HG03558 (cell line): ENCODE measurements around the gene ABCA12.
"Not testable (repeated sequence)": the region's sequence is repeated elsewhere in the genome, so short reads cannot be mapped to it uniquely, and the experiment has no call there.

ENCODE experiments used
- ATAC-seq: cut with Tn5 transposase; IDR thresholded peaks from one replicate; pipeline ENCODE4 v1.9.1; 2021; ENCODE audit warnings: moderate number of reproducible peaks; ENCODE audit not compliant: unreplicated experiment; ENCODE audit errors: extremely low read depth

ABCA12 gene, protein sequence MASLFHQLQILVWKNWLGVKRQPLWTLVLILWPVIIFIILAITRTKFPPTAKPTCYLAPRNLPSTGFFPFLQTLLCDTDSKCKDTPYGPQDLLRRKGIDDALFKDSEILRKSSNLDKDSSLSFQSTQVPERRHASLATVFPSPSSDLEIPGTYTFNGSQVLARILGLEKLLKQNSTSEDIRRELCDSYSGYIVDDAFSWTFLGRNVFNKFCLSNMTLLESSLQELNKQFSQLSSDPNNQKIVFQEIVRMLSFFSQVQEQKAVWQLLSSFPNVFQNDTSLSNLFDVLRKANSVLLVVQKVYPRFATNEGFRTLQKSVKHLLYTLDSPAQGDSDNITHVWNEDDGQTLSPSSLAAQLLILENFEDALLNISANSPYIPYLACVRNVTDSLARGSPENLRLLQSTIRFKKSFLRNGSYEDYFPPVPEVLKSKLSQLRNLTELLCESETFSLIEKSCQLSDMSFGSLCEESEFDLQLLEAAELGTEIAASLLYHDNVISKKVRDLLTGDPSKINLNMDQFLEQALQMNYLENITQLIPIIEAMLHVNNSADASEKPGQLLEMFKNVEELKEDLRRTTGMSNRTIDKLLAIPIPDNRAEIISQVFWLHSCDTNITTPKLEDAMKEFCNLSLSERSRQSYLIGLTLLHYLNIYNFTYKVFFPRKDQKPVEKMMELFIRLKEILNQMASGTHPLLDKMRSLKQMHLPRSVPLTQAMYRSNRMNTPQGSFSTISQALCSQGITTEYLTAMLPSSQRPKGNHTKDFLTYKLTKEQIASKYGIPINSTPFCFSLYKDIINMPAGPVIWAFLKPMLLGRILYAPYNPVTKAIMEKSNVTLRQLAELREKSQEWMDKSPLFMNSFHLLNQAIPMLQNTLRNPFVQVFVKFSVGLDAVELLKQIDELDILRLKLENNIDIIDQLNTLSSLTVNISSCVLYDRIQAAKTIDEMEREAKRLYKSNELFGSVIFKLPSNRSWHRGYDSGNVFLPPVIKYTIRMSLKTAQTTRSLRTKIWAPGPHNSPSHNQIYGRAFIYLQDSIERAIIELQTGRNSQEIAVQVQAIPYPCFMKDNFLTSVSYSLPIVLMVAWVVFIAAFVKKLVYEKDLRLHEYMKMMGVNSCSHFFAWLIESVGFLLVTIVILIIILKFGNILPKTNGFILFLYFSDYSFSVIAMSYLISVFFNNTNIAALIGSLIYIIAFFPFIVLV (N-terminal part only)

DNA sequence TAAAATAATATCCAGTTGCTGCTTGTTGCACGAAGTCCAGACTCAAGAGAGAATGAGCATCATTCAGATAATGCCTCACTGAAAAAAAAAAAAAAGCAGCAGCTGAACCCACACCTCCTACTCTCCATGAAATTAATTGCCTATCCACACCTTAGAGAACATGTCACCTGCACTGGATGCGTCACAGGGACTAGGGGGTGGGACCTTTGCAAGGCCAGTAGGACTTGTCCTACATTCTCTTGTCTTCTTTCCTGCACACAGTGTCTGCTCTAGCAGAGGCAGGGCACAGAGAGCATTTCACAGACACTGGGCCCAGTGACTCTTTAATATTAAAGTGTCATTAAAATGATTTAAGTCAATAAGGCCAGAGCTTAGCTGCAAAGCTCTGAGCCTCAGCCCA, at the start of gene ABCA12:
ABCA12 (minus strand) TSS at position 148 of the 400 bp plus-strand sequence. CDS start 418 bp downstream, outside the sequence.
- no peak for ATAC-seq

DNA sequence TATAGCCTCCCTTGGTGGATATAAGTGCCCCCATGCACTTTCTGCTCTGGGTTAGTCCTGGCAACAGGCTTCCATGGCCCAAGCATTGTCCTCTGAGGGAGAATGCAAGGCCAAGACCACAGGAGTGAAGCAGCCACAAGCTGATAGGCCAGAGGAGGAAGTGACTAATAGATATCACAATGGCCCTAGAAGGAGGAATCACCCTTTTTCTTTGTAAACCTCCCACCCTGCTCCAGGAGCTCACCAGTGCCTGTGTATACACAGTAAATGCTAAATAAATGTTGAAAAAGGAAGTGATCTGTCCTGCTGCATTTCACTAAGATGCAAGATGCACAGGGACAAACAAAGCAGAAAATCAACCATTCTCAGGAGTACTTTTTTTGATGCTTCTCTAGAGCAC, 49.7 kb upstream of the ABCA12 start:
- no peak for ATAC-seq

GRCh38 chr2:215186021-215186420, 47.6 kb upstream of the ABCA12 start:
- ATAC-seq, result no peak

DNA sequence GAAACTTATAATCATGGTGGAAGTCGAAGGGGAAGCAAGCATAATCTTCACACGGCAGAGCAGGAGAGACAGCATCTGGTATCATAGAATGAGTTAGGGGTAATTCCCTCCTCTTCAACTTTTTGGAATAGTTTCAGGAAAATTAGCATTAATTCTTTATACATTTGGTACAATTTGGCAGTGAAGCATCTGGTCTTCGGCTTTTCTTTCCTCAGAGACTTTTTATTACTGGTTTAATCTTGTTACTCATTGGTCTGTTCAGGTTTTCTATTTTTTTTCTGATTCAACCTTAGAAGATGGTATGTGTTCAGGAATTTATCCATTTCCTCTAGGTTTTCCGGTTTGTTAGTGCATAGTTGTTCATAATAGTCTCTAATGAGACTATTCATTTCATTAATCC, 39.7 kb upstream of the ABCA12 start:
- no peak for ATAC-seq

DNA sequence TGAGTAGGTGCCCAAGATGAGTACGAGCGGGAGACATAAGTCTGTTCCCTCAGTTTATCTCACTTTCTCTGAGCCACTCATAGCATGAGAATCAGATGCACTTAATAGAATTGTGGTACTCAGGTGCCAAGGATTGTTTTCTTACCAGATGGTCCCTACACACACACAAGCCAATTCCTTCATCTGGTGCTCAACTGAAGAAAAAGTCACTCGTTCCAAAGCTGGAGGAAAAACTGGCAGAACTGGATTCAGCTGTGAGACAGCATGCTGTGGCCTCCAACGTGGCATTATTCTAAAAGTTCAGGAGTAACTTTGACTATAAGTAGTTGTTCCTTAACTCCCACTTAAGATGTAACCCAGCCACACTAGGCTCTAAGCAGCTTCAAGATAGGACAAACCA, 33.4 kb upstream of the ABCA12 start:
- no peak for ATAC-seq

- ATAC-seq, result peak; percentile 86
These were observed 32.7 kb upstream of the ABCA12 start for GRCh38 chr2:215171151-215171550.

DNA sequence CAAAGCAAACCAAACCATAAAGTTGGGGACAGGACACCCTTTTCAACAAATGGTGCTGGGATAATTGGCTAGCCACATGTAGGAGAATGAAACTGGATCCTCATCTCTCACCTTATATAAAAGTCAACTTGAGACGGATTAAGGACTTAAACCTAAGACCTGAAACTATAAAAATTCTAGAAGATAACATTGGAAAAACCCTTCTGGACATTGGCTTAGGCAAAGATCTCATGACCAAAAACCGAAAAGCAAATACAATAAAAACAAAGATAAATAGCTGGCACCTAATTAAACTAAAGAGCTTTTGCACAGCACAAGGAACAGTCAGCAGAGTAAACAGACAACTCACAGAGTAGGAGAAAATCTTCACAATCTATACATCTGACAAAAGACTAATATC, 28.1 kb upstream of the ABCA12 start:
- ATAC-seq, result not testable (repeated sequence)

- not testable (repeated sequence) for ATAC-seq
These were observed 24.9 kb upstream of the ABCA12 start for GRCh38 chr2:215163319-215163718.

GRCh38 chr2:215161301-215161829, 22.9 kb upstream of the ABCA12 start:
- no peak for ATAC-seq

DNA sequence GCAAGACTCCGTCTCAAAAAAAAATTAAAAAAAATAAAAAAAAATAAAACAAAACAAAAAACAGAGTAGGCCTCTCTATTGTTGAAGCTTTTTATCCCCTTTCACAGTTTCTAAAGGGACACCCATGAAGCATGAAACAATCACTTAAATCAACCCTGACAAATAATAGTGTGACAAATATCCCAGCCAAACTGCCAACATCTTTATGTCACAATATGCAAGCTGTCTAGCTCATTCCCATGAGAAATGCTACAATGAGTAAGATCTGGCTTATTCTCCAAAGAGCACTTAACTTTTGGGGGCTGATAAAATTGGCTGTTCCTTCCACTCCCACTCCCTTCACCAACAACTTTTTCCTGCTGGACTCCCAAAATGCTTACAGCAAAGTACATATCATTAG, 21.7 kb upstream of the ABCA12 start:
- no peak for ATAC-seq

DNA sequence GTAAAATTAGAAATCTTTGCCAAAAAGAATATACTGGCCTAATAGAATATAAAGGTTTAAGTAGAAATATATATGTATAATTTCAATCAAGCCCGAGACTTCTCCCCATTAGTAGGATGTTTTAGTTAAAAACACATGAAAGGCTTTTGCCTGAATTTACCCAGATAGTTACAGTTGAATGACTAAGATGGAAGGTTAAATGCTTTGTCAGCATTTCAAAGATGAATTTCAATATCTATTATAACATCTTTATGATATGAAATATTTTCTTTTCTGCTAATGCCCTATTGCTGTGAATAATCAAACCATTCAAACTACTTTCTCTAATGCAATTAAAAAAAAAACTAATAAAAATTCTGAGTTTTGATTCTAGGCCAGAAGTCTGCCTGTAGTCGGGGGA, 18.0 kb upstream of the ABCA12 start:
- ATAC-seq, result no peak

DNA sequence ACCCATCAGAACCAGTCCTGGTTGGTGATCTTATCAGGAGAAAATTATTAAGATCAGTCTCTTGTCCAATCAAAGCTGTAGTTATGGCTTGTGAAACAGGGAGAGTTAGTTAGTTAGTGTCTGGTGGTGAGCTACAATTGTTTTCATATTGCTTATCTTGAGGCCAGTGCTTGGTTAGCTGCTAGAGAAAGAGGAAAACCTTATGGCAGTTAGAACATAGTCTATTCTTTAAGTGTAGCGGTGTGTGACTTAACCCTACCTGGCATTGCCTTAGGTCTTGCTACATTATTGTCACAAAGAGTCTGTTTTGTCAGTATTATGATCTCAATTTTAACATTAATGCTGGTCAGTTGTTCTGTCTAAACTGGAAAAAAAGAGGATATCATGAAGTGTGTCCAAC, 11.5 kb upstream of the ABCA12 start:
- no peak for ATAC-seq

DNA sequence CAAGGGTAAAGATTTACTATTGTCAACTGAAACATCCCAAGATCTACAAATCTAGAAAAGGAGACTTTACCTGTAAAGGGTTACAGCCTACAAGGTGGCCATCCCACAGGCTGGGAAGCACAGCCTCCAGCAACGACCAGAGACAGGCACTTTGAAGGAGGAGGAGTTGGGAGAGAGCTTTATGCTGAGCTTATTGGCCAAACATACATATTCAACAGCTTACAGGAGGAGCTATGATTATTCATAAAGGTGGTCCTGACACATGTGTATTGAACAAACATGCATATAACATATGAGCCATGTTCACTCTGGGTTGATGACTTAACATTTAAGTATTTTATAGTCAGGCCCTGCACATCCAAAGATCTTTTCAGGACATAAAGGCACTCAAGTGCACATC, 11.1 kb upstream of the ABCA12 start:
- ATAC-seq, result no peak

DNA sequence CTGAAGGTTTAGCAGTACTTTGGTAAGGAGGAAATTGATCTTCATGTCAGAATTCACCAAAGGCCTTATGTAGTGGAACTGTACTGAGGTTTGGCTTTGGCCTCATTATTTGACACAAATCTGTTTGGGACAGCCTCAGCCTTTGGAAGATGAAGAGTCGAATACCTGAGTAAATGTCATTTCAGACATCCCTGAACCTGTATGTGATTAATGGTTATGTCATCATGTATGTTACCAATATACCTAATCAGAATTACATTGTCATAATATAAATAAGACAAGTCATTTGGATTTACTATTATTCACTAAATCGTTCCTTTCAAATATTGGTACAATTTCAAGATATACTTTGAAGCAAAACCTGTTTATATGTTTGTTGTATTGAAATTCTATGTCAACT, 10.6 kb upstream of the ABCA12 start:
- ATAC-seq, result no peak

- no peak for ATAC-seq
These were observed 7.2 kb upstream of the ABCA12 start for GRCh38 chr2:215145611-215146010.

- no peak for ATAC-seq
These were observed 5.9 kb upstream of the ABCA12 start for GRCh38 chr2:215144106-215144875.

DNA sequence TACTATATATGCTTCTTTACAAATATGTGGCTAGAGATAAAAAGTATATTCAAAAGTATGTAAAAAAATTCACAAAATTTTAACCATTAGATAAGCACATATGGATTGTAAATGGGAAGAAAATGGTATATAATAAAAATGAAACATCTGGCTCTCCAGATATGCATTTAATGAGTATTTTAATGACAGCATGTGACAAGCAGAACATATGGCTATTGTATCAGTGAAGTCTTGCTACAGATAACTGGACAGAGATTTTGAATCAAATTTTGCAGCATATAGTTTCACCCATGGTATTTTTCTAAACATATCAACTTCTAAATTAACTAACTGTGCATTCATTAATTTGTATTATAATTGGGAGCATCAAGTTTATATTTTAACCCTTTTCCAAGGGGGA, 5.0 kb upstream of the ABCA12 start:
- ATAC-seq, result no peak

DNA sequence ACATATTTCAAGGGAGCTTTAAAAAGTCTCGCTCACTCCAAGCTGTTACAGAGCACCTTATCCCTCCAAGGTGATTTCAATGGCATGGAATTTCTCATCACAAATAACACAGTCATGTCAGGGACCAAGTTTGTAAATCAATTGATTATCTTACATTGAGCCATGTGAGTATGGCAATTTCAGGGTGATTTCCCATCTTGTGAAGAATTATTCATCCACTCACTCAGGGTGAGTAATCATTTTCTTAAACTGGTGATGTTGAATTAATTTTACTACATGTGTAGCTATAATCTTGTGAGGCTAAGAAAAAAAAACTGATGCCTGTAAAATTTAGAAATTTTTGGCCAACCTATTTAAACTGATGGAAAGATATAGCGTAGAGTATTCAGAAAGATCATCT, 3.3 kb upstream of the ABCA12 start:
- ATAC-seq, result no peak

GRCh38 chr2:215140166-215140707, 1.8 kb upstream of the ABCA12 start:
- no peak for ATAC-seq
